ENCODE results near the gene ITGAE.

GRCh38 chr17:3799181-3799945 lies 1.6 kb downstream of the ITGAE start:
- TF ChIP-seq POLR2A (IDR thresholded peaks at IDR 0.05) (no peak), CTCF (IDR thresholded peaks at IDR 0.05) (no peak)
